Omental fat pad (tissue), 4 donors: ENCODE data around the gene SHB. TPM values are rescaled to one million over a fixed set of nuclear protein-coding genes. Genes with fewer than 3 reads are reported as not detected.

Experiments
- ATAC-seq: fragments of 150-250 bp; one replicate; pipeline ENCODE4 v1.9.1; 2016; ENCODE audit warnings: mild to moderate bottlenecking, moderate library complexity; ENCODE audit not compliant: low FRiP score
- DNase-seq: peaks from one replicate; pipeline ENCODE4 v3.0.0-alpha.2; 2019; ENCODE audit warnings: low spot score
- CTCF ChIP-seq, 3 donors: fragments of 450-650 bp; IDR thresholded peaks; one replicate each; pipeline ENCODE4 v1.5.1; 2016 to 2017; ENCODE audit warnings: antibody characterized with exemption in 3 of 3, mild to moderate bottlenecking in 3 of 3, moderate library complexity in 2 of 3
- total RNA-seq, 4 donors: library from RNA; depleted of rRNA; stranded (reverse); fragments of >200 nt; gene quantifications; one replicate each; pipeline ENCODE4 v1.1.0, GENCODE V29; 2016

Gene SHB
- total RNA-seq, 4 donors from 2014 or later: 10.4 to 61.6 (median 20.7) TPM

GRCh38 chr9:37959976-37960375 is 109.1 kb downstream of the SHB start:
- TF ChIP-seq CTCF (IDR thresholded peaks at IDR 0.05): no peak
- no peak for ATAC-seq
- no peak for DNase-seq

- DNase-seq (no peak), ATAC-seq (no peak)
- no peak for TF ChIP-seq CTCF (IDR thresholded peaks at IDR 0.05)
Observed at GRCh38 chr9:37958154-37958553, 110.9 kb downstream of the SHB start.

- no peak for ATAC-seq
- DNase-seq: no peak
- no peak for TF ChIP-seq CTCF (IDR thresholded peaks at IDR 0.05)
Observed at GRCh38 chr9:37957664-37957953, 111.4 kb downstream of the SHB start.

GRCh38 chr9:37956904-37957663 is 111.9 kb downstream of the SHB start:
- ATAC-seq (no peak), DNase-seq (no peak)
- TF ChIP-seq CTCF (IDR thresholded peaks at IDR 0.05): no peak

GRCh38 chr9:37956423-37956820 is 112.6 kb downstream of the SHB start:
- no peak for ATAC-seq
- DNase-seq: no peak
- TF ChIP-seq CTCF (IDR thresholded peaks at IDR 0.05): no peak

- TF ChIP-seq CTCF (IDR thresholded peaks at IDR 0.05): no peak
- DNase-seq (no peak), ATAC-seq (no peak)
Observed at GRCh38 chr9:37955781-37956422, 113.1 kb downstream of the SHB start.

GRCh38 chr9:37954581-37954981 is 114.4 kb downstream of the SHB start:
- DNase-seq (no peak), ATAC-seq (no peak)
- TF ChIP-seq CTCF (IDR thresholded peaks at IDR 0.05): no peak
